Activated CD8-positive, alpha-beta memory T cell treated with anti-CD3 and anti-CD28 coated beads for 4 hours (primary cell): ENCODE data around the gene PHTF1.
"Not testable (repeated sequence)": the region's sequence is repeated elsewhere in the genome, so short reads cannot be mapped to it uniquely, and the experiment has no call there.

ENCODE experiments used
- DNase-seq, 2 donors: peaks; one replicate each; pipeline ENCODE4 v3.0.0-alpha.2; 2020; ENCODE audit warnings: low read depth in 2 of 2

Gene PHTF1

GRCh38 chr1:113777561-113777960 lies 18.3 kb upstream of the PHTF1 start:
- DNase-seq: no peak

- no peak for DNase-seq
These were observed 10.7 kb upstream of the PHTF1 start for GRCh38 chr1:113770031-113770430.

GRCh38 chr1:113769601-113769970 lies 10.3 kb upstream of the PHTF1 start:
- no peak for DNase-seq

GRCh38 chr1:113768916-113769600 lies 9.8 kb upstream of the PHTF1 start:
- no peak for DNase-seq

- DNase-seq: no peak
These were observed 6.3 kb upstream of the PHTF1 start for GRCh38 chr1:113765306-113766230.

- no peak for DNase-seq
These were observed 4.4 kb upstream of the PHTF1 start for GRCh38 chr1:113763661-113764060.

- DNase-seq: no peak
These were observed 2.7 kb upstream of the PHTF1 start for GRCh38 chr1:113761937-113762336.

GRCh38 chr1:113760102-113761080 lies 1.1 kb upstream of the PHTF1 start:
- no peak for DNase-seq

GRCh38 chr1:113758631-113759332 lies 504 bp downstream of the PHTF1 start:
- DNase-seq: no peak

- DNase-seq: no peak
These were observed 2.8 kb downstream of the PHTF1 start for GRCh38 chr1:113756461-113756860.

- not testable (repeated sequence) for DNase-seq
These were observed 6.0 kb downstream of the PHTF1 start for GRCh38 chr1:113753333-113753732.

- DNase-seq: no peak
These were observed 7.8 kb downstream of the PHTF1 start for GRCh38 chr1:113751516-113751915.

- no peak for DNase-seq
These were observed 8.2 kb downstream of the PHTF1 start for GRCh38 chr1:113751114-113751513.

GRCh38 chr1:113749402-113749801 lies 9.9 kb downstream of the PHTF1 start:
- no peak for DNase-seq

- no peak for DNase-seq
These were observed 11.9 kb downstream of the PHTF1 start for GRCh38 chr1:113747376-113747775.

GRCh38 chr1:113745425-113745824 lies 13.9 kb downstream of the PHTF1 start:
- DNase-seq: no peak

- no peak for DNase-seq
These were observed 15.2 kb downstream of the PHTF1 start for GRCh38 chr1:113744114-113744513.

GRCh38 chr1:113742515-113742914 lies 16.8 kb downstream of the PHTF1 start:
- no peak for DNase-seq

- DNase-seq: no peak
These were observed 24.8 kb downstream of the PHTF1 start for GRCh38 chr1:113734357-113735055.

GRCh38 chr1:113732802-113733201 lies 26.5 kb downstream of the PHTF1 start:
- no peak for DNase-seq

GRCh38 chr1:113721010-113721409 lies 38.3 kb downstream of the PHTF1 start:
- DNase-seq: no peak
